Measurements from ENCODE around the gene CBY3. TPM values are rescaled to one million over a fixed set of nuclear protein-coding genes. Genes with fewer than 3 reads are reported as not detected.

CBY3 gene
- total RNA-seq (2012; rRNA removed), result 0.18 TPM in 1 of 2 replicates, not detected in the other
- polyA plus RNA-seq (2012; rRNA removed), result not detected in 2 replicates
- not detected in 2 replicates for polyA plus RNA-seq (2012; cell fraction: cytosol; rRNA removed)
- polyA plus RNA-seq (2012; cell fraction: nucleus; rRNA removed; ENCODE audit: low replicate concordance), result not detected in 2 replicates
- not detected for Bru-seq, nascent RNA
- percentile 11 among the genes with signal in this experiment for BruChase-seq, experiment 1, labeled RNA remaining after a 6-hour chase
- percentile 20 among the genes with signal in this experiment for BruChase-seq, experiment 2, labeled RNA remaining after a 2-hour chase
- long read RNA-seq, partial matches to known transcripts, result 0 of 2 reads
- long read RNA-seq, other reads (novel, unspliced or antisense), result 2 of 2 reads

- DNase-seq, result peak; percentile 45
- ChIA-PET CTCF (no interaction called here), POLR2A (ENCODE audit: unreplicated experiment) (no interaction called here)
- no peak for TF ChIP-seq BHLHE40 (IDR thresholded peaks at IDR 0.05; ENCODE audit: low read depth, low read length)
- no peak for TF ChIP-seq RFX5 (IDR thresholded peaks at IDR 0.05; ENCODE audit: low read depth, low read length)
- no peak for TF ChIP-seq FOS (IDR thresholded peaks at IDR 0.05; ENCODE audit: low read depth, low read length)
- TF ChIP-seq CHD1 (IDR thresholded peaks at IDR 0.05; ENCODE audit: low read depth, low read length), result no peak
- TF ChIP-seq MAZ (IDR thresholded peaks at IDR 0.05; ENCODE audit: borderline replicate concordance, low read depth, low read length), result no peak
- TF ChIP-seq CEBPB (IDR thresholded peaks at IDR 0.05; ENCODE audit: low read depth, low read length), result no peak
- no peak for TF ChIP-seq RAD21 (IDR thresholded peaks at IDR 0.05; ENCODE audit: low read length)
- no peak for TF ChIP-seq MXI1 (IDR thresholded peaks at IDR 0.05; ENCODE audit: borderline replicate concordance, low read depth, low read length)
- TF ChIP-seq CTCF (conservative IDR thresholded peaks at IDR 0.05; ENCODE audit: low read depth, low read length), result no peak
- no peak for TF ChIP-seq USF2 (IDR thresholded peaks at IDR 0.05; ENCODE audit: low read depth, low read length)
- TF ChIP-seq SMC3 (IDR thresholded peaks at IDR 0.05; ENCODE audit: low read depth, low read length), result no peak
- no peak for TF ChIP-seq ELK1 (IDR thresholded peaks at IDR 0.05; ENCODE audit: borderline replicate concordance, low read depth, low read length)
- no peak for TF ChIP-seq RCOR1 (IDR thresholded peaks at IDR 0.05; ENCODE audit: insufficient replicate concordance, low read length)
- TF ChIP-seq MAFK (IDR thresholded peaks at IDR 0.05; ENCODE audit: low read depth, low read length), result no peak
Observed at GRCh38 chr5:179680780-179681401, at the start of gene CBY3. TSS of gene CBY3 (minus strand) at chr5:179681034. CDS start at chr5:179680918, 116 bp downstream.

More at GRCh38 chr5:179680780-179681401, at the start of gene CBY3:
- Histone ChIP-seq H3K4me2 (ENCODE audit: low read depth, low read length) (no peak within 1 kb of the TSS), H3K23ac (ENCODE audit: low read depth, low read length) (no peak within 1 kb of the TSS), H3K14ac (replicated peaks; ENCODE audit: low read depth, low read length) (no peak within 1 kb of the TSS), H2AFZ (replicated peaks; ENCODE audit: low read length, poor library complexity) (peak within 1 kb of the TSS; percentile 5), H3K4me1 (ENCODE audit: control insufficient read depth, insufficient read depth, low read length) (peaks cover 4% of the 10 kb centered on the region), H3K36me3 (ENCODE audit: control insufficient read depth, insufficient read depth, low read length) (no peaks in the 10 kb centered on the region), H3K27me3 (ENCODE audit: control insufficient read depth, insufficient read depth, low read length) (no peaks in the 10 kb centered on the region), H3K9me1 (ENCODE audit: insufficient read depth, low read length) (0 out of 2 replicates have a peak, but pooled peaks cover 5% of the 10 kb centered on the region), H2BK20ac (ENCODE audit: low read depth, low read length) (no peak within 1 kb of the TSS), H3K4me3 (ENCODE audit: insufficient read depth, low read depth, low read length) (no peak within 1 kb of the TSS), H2AK9ac (replicated peaks; ENCODE audit: low read depth, low read length, poor library complexity) (peak within 1 kb of the TSS; percentile 72), H3K27ac (ENCODE audit: insufficient read depth, low read length) (no peak within 1 kb of the TSS), H3K18ac (ENCODE audit: low read depth, low read length) (no peak within 1 kb of the TSS), H3K79me1 (ENCODE audit: low read depth in 1 of 2, low read length in 2 of 2) (peaks cover 8 to 31% of the 10 kb centered on the region in 2 experiments), H2BK120ac (ENCODE audit: low read depth, low read length) (no peak within 1 kb of the TSS), H3K4ac (ENCODE audit: low read depth, low read length) (no peak within 1 kb of the TSS), H4K8ac (ENCODE audit: low read depth in 2 of 2, low read length in 2 of 2) (no peak within 1 kb of the TSS), H4K5ac (ENCODE audit: low read depth, low read length) (no peak within 1 kb of the TSS), H2AK5ac (ENCODE audit: low read depth, low read length) (no peak within 1 kb of the TSS), H2BK15ac (ENCODE audit: low read depth, low read length) (no peak within 1 kb of the TSS), H2BK5ac (ENCODE audit: low read depth, low read length, poor library complexity, severe bottlenecking) (no peak within 1 kb of the TSS), H3K9ac (ENCODE audit: low read depth, low read length) (no peak within 1 kb of the TSS), H3K56ac (ENCODE audit: extremely low read depth, insufficient read depth, low read length) (no peak within 1 kb of the TSS), H4K20me1 (ENCODE audit: insufficient read depth, low read length) (no peaks in the 10 kb centered on the region), H3K9me3 (ENCODE audit: control insufficient read depth, insufficient read depth, low read length) (no peaks in the 10 kb centered on the region), H4K91ac (ENCODE audit: insufficient read depth, low read depth, low read length) (no peak within 1 kb of the TSS)
- intact Hi-C loops (cut with micrococcal nuclease), result no loop called here
- in situ Hi-C loops (cut with MboI; ENCODE audit: low sequenced_read_pairs), result no loop called here
- no TSS peak for BruUV-seq (replicated peaks)
- ATAC-seq (ENCODE audit: low read depth), result no peak
- 86% methylated on average over 1 of the region's 5 CpGs; no CpG with 5 or more reads in 1 of the 2 experiments for WGBS, 2 experiments (ENCODE audit: extremely low coverage in 2 of 2, insufficient read length in 1 of 2)
- dilution Hi-C loops (cut with HindIII; ENCODE audit: low sequenced_read_pairs, unreplicated experiment), result no loop called here
